A549 (cell line): ENCODE measurements around the gene ADGRB2. TPM values are rescaled to one million over a fixed set of nuclear protein-coding genes. Genes with fewer than 3 reads are reported as not detected.

ENCODE experiments used
- ATAC-seq, 2 experiments: fragments of 200-7000 bp in 1 of 2; fragments of >200 bp in 1 of 2; cut with Nextera tagmentation in 1 of 2; cut with Tn5 transposase in 1 of 2; 3 replicates each; pipeline versions ENCODE4 v1.8.0 to v1.9.1; 2018 to 2020; ENCODE audit warnings: mild to moderate bottlenecking in 1 of 2, moderate library complexity in 1 of 2
- CTCF ChIA-PET: fragments of 300-600 bp; sonication (Branson Sonifier 250); formaldehyde crosslinking; extraction: SDS; loops from one replicate; lab custom pipeline; 2021; ENCODE audit warnings: antibody characterized with exemption, inconsistent platforms; lab: Yijun Ruan, JAX
- POLR2A ChIA-PET: fragments of 350-600 bp; formaldehyde crosslinking; extraction: SDS; loops from one replicate; lab custom pipeline; 2021; ENCODE audit warnings: antibody characterized with exemption, inconsistent platforms; lab: Yijun Ruan, JAX
- DNase-seq, 2 experiments: peaks; one replicate each; pipeline versions ENCODE4 v3.0.0 to v3.0.0-alpha.2; 2011 to 2016; ENCODE audit warnings: low read depth in 1 of 2, low spot score in 1 of 2
- FAIRE-seq: peaks from 2 replicates; lab custom pipeline; 2011; peaks lifted over from hg19 to GRCh38; lab: Jason Lieb, UNC
- H3K27ac ChIP-seq, 2 experiments: fragments of >200 bp; sonication (Bioruptor Twin); formaldehyde crosslinking; 3 replicates each; pipeline ENCODE4 v1.5.1; 2016 to 2017
- H3K4me1 ChIP-seq: fragments of >200 bp; sonication (Bioruptor Twin); formaldehyde crosslinking; 3 replicates; pipeline ENCODE4 v1.6.1; 2016
- H3K4me2 ChIP-seq: fragments of >200 bp; sonication (Bioruptor Twin); formaldehyde crosslinking; 3 replicates; pipeline ENCODE4 v1.6.1; 2016
- H3K4me3 ChIP-seq: fragments of >200 bp; sonication (Bioruptor Twin); formaldehyde crosslinking; 3 replicates; pipeline ENCODE4 v1.5.1; 2016
- H3K9me3 ChIP-seq: fragments of >200 bp; sonication (Bioruptor Twin); formaldehyde crosslinking; 3 replicates; pipeline ENCODE4 v1.6.1; 2016
- CBX2 ChIP-seq: fragments of 200-600 bp; sonication (generic); IDR thresholded peaks from 2 replicates; pipeline ENCODE4 v1.6.1; 2016; ENCODE audit warnings: low read depth, mild to moderate bottlenecking, borderline replicate concordance
- EHMT2 ChIP-seq: fragments of 200-600 bp; sonication (generic); IDR thresholded peaks from 2 replicates; pipeline ENCODE4 v1.6.1; 2016; ENCODE audit warnings: antibody characterized with exemption, low read depth, mild to moderate bottlenecking, moderate library complexity
- KDM1A ChIP-seq: fragments of 200-600 bp; sonication (generic); IDR thresholded peaks from 2 replicates; pipeline ENCODE4 v1.6.1; 2016; ENCODE audit warnings: low read depth, mild to moderate bottlenecking
- MAZ ChIP-seq: fragments of 150-350 bp; IDR thresholded peaks from 2 replicates; pipeline ENCODE4 v1.6.1; 2014; ENCODE audit warnings: antibody characterized with exemption, low read depth, low read length, borderline replicate concordance
- POLR2AphosphoS2 ChIP-seq: conservative IDR thresholded peaks from 2 replicates; pipeline ENCODE4 v1.6.1; 2012; ENCODE audit warnings: low read length, improper control_type of control experiment, inconsistent platforms
- RAD21 ChIP-seq, 2 experiments: fragments of >200 bp in 1 of 2; sonication (Bioruptor Twin) in 1 of 2; formaldehyde crosslinking in 1 of 2; IDR thresholded peaks in 1 of 2; conservative IDR thresholded peaks in 1 of 2; 2 replicates in 1 of 2; 3 replicates in 1 of 2; pipeline ENCODE4 v1.6.1; 2012 to 2018; ENCODE audit warnings: inconsistent platforms in 1 of 2
- TFCP2L1 ChIP-seq: fragments of 250-450 bp; sonication (Bioruptor Pico); IDR thresholded peaks from 2 replicates; pipeline ENCODE4 v1.5.0; 2021; ENCODE audit warnings: mild to moderate bottlenecking
- TP53 ChIP-seq: fragments of 250-450 bp; sonication (Bioruptor Pico); IDR thresholded peaks from 2 replicates; pipeline ENCODE4 v1.5.0; 2021; ENCODE audit warnings: mild to moderate bottlenecking, moderate library complexity
- ZSCAN20 ChIP-seq: fragments of 250-450 bp; sonication (Bioruptor Pico); IDR thresholded peaks from 2 replicates; pipeline ENCODE4 v1.8.0; 2022; ENCODE audit warnings: mild to moderate bottlenecking, moderate library complexity
- WGBS: methylation state at CpG from one replicate; pipeline ENCODE4 v1.1.6; 2017; ENCODE audit errors: missing lambda C conversion rate; 5-methylcytosine and 5-hydroxymethylcytosine counted together
- polyA plus RNA-seq, 4 experiments: library from polyadenylated mRNA; depleted of rRNA in 3 of 4; stranded (reverse); fragments of >200 nt; fragmentation: RNase III in 1 of 4; extraction: RNeasy Plus Mini Kit Qiagen cat#74134 plus additional on column Dnase treatment in 1 of 4; gene quantifications; 2 replicates in 3 of 4; 3 replicates in 1 of 4; pipeline ENCODE4 v1.2.3, GENCODE V29; 2011 to 2017
- TF ChIP-seq, protein P1 (sequence below): fragments of 250-450 bp; sonication (Bioruptor Pico); IDR thresholded peaks from 2 replicates; pipeline ENCODE4 v1.5.0; 2020; ENCODE audit warnings: low read depth, mild to moderate bottlenecking, moderate library complexity
- TF ChIP-seq, protein P2 (sequence below): fragments of 450-650 bp; IDR thresholded peaks from 2 replicates; pipeline ENCODE4 v1.6.1; 2014; ENCODE audit warnings: antibody characterized with exemption
- TF ChIP-seq, protein P3 (sequence below): fragments of >200 bp; sonication (Bioruptor Twin); formaldehyde crosslinking; IDR thresholded peaks from 3 replicates; pipeline ENCODE4 v1.6.1; 2016

Gene ADGRB2
- polyA plus RNA-seq, 2 of the 4 experiments (the other 2 are of a cell fraction): 2.3 to 6.6 TPM

GRCh38 chr1:31782421-31783410, 18.6 kb upstream of the ADGRB2 start (continued):
- TF ChIP-seq TP53 (CRISPR knock-in tag): no peak
- no peak for TF ChIP-seq MAZ
- TF ChIP-seq ZSCAN20 (CRISPR knock-in tag): no peak
- TF ChIP-seq, protein P1, sequence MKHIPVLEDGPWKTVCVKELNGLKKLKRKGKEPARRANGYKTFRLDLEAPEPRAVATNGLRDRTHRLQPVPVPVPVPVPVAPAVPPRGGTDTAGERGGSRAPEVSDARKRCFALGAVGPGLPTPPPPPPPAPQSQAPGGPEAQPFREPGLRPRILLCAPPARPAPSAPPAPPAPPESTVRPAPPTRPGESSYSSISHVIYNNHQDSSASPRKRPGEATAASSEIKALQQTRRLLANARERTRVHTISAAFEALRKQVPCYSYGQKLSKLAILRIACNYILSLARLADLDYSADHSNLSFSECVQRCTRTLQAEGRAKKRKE (CRISPR knock-in tag): no peak
- no peak for TF ChIP-seq TFCP2L1 (CRISPR knock-in tag)
- TF ChIP-seq EHMT2: no peak
- TF ChIP-seq, all 56 proteins: peak for 0

- DNase-seq: no peak
- POLR2A ChIA-PET: no interaction called here
- no peak overlapping the region for H3K4me2 ChIP-seq
- no peak for TF ChIP-seq CBX2
- TF ChIP-seq, all 56 proteins: peak for 0
- 78% methylated on average over 14 of the region's 18 CpGs for WGBS
- no peak overlapping the region for H3K4me3 ChIP-seq
- FAIRE-seq (no peak), ATAC-seq (peak in 1 of 2 experiments; percentile 15; a peak in 2 of 6 replicates)
- H3K9me3 ChIP-seq: no peaks in the 10 kb centered on the region
- CTCF ChIA-PET: interaction anchor here (18.6 kb wide), 1 partner anchor 18 kb away, joined by 242 read pairs; the partner anchor contains the start of gene ADGRB2
- H3K4me1 ChIP-seq: peaks cover 6% of the 10 kb centered on the region; the same call in 2 of the 3 replicates
- no peak overlapping the region for H3K27ac ChIP-seq
Observed at GRCh38 chr1:31781756-31782371, 17.7 kb upstream of the ADGRB2 start.

GRCh38 chr1:31781138-31781755, 17.1 kb upstream of the ADGRB2 start:
- ATAC-seq (no peak), FAIRE-seq (no peak), DNase-seq (no peak)
- Histone ChIP-seq H3K9me3 (no peaks in the 10 kb centered on the region), H3K4me1 (peaks cover 6% of the 10 kb centered on the region; the same call in 2 of the 3 replicates), H3K27ac (peak overlapping the region in 1 of 2 experiments; percentile 58; a peak in 2 of 6 replicates), H3K4me2 (no peak overlapping the region), H3K4me3 (no peak overlapping the region)
- WGBS: 93% methylated on average over 7 of the region's 7 CpGs
- TF ChIP-seq, protein P2, sequence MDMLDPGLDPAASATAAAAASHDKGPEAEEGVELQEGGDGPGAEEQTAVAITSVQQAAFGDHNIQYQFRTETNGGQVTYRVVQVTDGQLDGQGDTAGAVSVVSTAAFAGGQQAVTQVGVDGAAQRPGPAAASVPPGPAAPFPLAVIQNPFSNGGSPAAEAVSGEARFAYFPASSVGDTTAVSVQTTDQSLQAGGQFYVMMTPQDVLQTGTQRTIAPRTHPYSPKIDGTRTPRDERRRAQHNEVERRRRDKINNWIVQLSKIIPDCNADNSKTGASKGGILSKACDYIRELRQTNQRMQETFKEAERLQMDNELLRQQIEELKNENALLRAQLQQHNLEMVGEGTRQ: no peak
- TF ChIP-seq RAD21 (conservative IDR thresholded peaks at IDR 0.05 in 1 of 2, IDR thresholded peaks at IDR 0.05 in 1 of 2) (no peak), CBX2 (no peak), POLR2AphosphoS2 (no peak), KDM1A (no peak)
- TF ChIP-seq, protein P3, sequence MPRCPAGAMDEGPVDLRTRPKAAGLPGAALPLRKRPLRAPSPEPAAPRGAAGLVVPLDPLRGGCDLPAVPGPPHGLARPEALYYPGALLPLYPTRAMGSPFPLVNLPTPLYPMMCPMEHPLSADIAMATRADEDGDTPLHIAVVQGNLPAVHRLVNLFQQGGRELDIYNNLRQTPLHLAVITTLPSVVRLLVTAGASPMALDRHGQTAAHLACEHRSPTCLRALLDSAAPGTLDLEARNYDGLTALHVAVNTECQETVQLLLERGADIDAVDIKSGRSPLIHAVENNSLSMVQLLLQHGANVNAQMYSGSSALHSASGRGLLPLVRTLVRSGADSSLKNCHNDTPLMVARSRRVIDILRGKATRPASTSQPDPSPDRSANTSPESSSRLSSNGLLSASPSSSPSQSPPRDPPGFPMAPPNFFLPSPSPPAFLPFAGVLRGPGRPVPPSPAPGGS: no peak
- TF ChIP-seq, protein P1 (CRISPR knock-in tag): no peak
- ChIA-PET POLR2A (no interaction called here), CTCF (interaction anchor here (18.6 kb wide), 1 partner anchor 17 kb away, joined by 242 read pairs; the partner anchor contains the start of gene ADGRB2)
